SK-N-SH treated with all-trans-retinoic acid at 6 μM for 48 hours (cell line): ENCODE measurements around the gene MED31.

Experiments used
- ATAC-seq: fragments of 200-7000 bp; cut with Tn5 transposase; 3 replicates; pipeline ENCODE4 v1.9.1; 2020; ENCODE audit warnings: mild to moderate bottlenecking, moderate library complexity
- BACH2 ChIP-seq: fragments of 250-450 bp; sonication (Bioruptor Pico); IDR thresholded peaks from 2 replicates; pipeline ENCODE4 v1.9.0; 2021; ENCODE audit warnings: mild to moderate bottlenecking, borderline replicate concordance
- CREB5 ChIP-seq: fragments of 250-450 bp; sonication (Bioruptor Pico); IDR thresholded peaks from 2 replicates; pipeline ENCODE4 v1.5.1; 2020; ENCODE audit warnings: low read depth, mild to moderate bottlenecking, moderate library complexity
- CSRNP3 ChIP-seq: fragments of 250-450 bp; sonication (Bioruptor Pico); IDR thresholded peaks from 2 replicates; pipeline ENCODE4 v1.5.1; 2021; ENCODE audit warnings: mild to moderate bottlenecking, moderate library complexity
- ESRRG ChIP-seq: fragments of 250-450 bp; sonication (Bioruptor Pico); IDR thresholded peaks from 2 replicates; pipeline ENCODE4 v1.6.1; 2021; ENCODE audit warnings: mild to moderate bottlenecking
- GLIS3 ChIP-seq: fragments of 250-450 bp; sonication (Bioruptor Pico); IDR thresholded peaks from 2 replicates; pipeline ENCODE4 v1.5.0; 2020; ENCODE audit warnings: mild to moderate bottlenecking, moderate library complexity
- ISL1 ChIP-seq: fragments of 250-450 bp; sonication (Bioruptor Pico); IDR thresholded peaks from 2 replicates; pipeline ENCODE4 v2.1.2; 2022; ENCODE audit warnings: mild to moderate bottlenecking, moderate library complexity
- OSR1 ChIP-seq: fragments of 250-450 bp; sonication (Bioruptor Pico); IDR thresholded peaks from 2 replicates; pipeline ENCODE4 v1.8.0; 2022; ENCODE audit warnings: moderate library complexity, mild to moderate bottlenecking, inconsistent platforms
- PATZ1 ChIP-seq: fragments of 250-450 bp; sonication (Bioruptor Pico); IDR thresholded peaks from 2 replicates; pipeline ENCODE4 v1.8.0; 2020; ENCODE audit warnings: mild to moderate bottlenecking, moderate library complexity, borderline replicate concordance
- POU6F1 ChIP-seq: fragments of 250-450 bp; sonication (Bioruptor Pico); IDR thresholded peaks from 2 replicates; pipeline ENCODE4 v1.8.0; 2021; ENCODE audit warnings: low read depth, mild to moderate bottlenecking, moderate library complexity, borderline replicate concordance
- PPARA ChIP-seq: fragments of 250-450 bp; sonication (Bioruptor Pico); IDR thresholded peaks from 2 replicates; pipeline ENCODE4 v1.5.0; 2020; ENCODE audit warnings: mild to moderate bottlenecking, borderline replicate concordance
- RARB ChIP-seq: fragments of 250-450 bp; sonication (Bioruptor Pico); IDR thresholded peaks from 2 replicates; pipeline ENCODE4 v1.8.0; 2021; ENCODE audit warnings: mild to moderate bottlenecking, moderate library complexity
- SNAI2 ChIP-seq: fragments of 250-450 bp; sonication (Bioruptor Pico); IDR thresholded peaks from 2 replicates; pipeline ENCODE4 v1.5.0; 2020; ENCODE audit warnings: mild to moderate bottlenecking, moderate library complexity
- TSHZ2 ChIP-seq: fragments of 250-450 bp; sonication (Bioruptor Pico); IDR thresholded peaks from 2 replicates; pipeline ENCODE4 v1.5.0; 2020; ENCODE audit warnings: mild to moderate bottlenecking, moderate library complexity
- ZC3H10 ChIP-seq: fragments of 250-450 bp; sonication (Bioruptor Pico); IDR thresholded peaks from 2 replicates; pipeline ENCODE4 v1.5.1; 2021; ENCODE audit warnings: mild to moderate bottlenecking, moderate library complexity
- ZFP3 ChIP-seq: fragments of 250-450 bp; sonication (Bioruptor Pico); IDR thresholded peaks from 2 replicates; pipeline ENCODE4 v1.5.0; 2020; ENCODE audit warnings: mild to moderate bottlenecking, moderate library complexity
- ZFP30 ChIP-seq: fragments of 450-650 bp; formaldehyde crosslinking; IDR thresholded peaks from 2 replicates; pipeline ENCODE4 v1.5.0; 2022; ENCODE audit warnings: mild to moderate bottlenecking, moderate library complexity
- ZNF565 ChIP-seq: fragments of 450-650 bp; formaldehyde crosslinking; conservative IDR thresholded peaks from 2 replicates; pipeline ENCODE4 v1.5.0; 2020; ENCODE audit warnings: low read depth, mild to moderate bottlenecking, moderate library complexity
- ZNF8 ChIP-seq: fragments of 450-650 bp; formaldehyde crosslinking; IDR thresholded peaks from 2 replicates; pipeline ENCODE4 v1.5.0; 2020; ENCODE audit warnings: mild to moderate bottlenecking, moderate library complexity

MED31 gene

GRCh38 chr17:6603744-6604325 is 47.6 kb downstream of the MED31 start:
- ATAC-seq = no peak
- no peak for TF ChIP-seq ZNF565 (CRISPR knock-in tag)
- no peak for TF ChIP-seq ESRRG (CRISPR knock-in tag)
- TF ChIP-seq TSHZ2 (CRISPR knock-in tag) = no peak
- TF ChIP-seq PATZ1 (CRISPR knock-in tag) = no peak
- TF ChIP-seq CSRNP3 = no peak
- TF ChIP-seq ZC3H10 (CRISPR knock-in tag) = no peak
- no peak for TF ChIP-seq CREB5 (CRISPR knock-in tag)
- TF ChIP-seq ZFP30 (CRISPR knock-in tag) = no peak
- no peak for TF ChIP-seq ZFP3
- TF ChIP-seq ZNF8 (CRISPR knock-in tag) = no peak
- TF ChIP-seq SNAI2 (CRISPR knock-in tag) = no peak
- TF ChIP-seq PPARA (CRISPR knock-in tag) = no peak
- TF ChIP-seq OSR1 = no peak
- TF ChIP-seq GLIS3 (CRISPR knock-in tag) = no peak

GRCh38 chr17:6602141-6602540 is 49.3 kb downstream of the MED31 start:
- no peak for ATAC-seq
- TF ChIP-seq BACH2 (CRISPR knock-in tag) = no peak
- no peak for TF ChIP-seq ZFP30 (CRISPR knock-in tag)
- TF ChIP-seq ISL1 (CRISPR knock-in tag) = no peak
- no peak for TF ChIP-seq PPARA (CRISPR knock-in tag)
- no peak for TF ChIP-seq ZNF565 (CRISPR knock-in tag)
- TF ChIP-seq CREB5 (CRISPR knock-in tag) = no peak
- no peak for TF ChIP-seq POU6F1 (CRISPR knock-in tag)

GRCh38 chr17:6599364-6599763 is 52.0 kb downstream of the MED31 start:
- ATAC-seq = no peak
- no peak for TF ChIP-seq RARB (CRISPR knock-in tag)
- no peak for TF ChIP-seq SNAI2 (CRISPR knock-in tag)
- no peak for TF ChIP-seq CREB5 (CRISPR knock-in tag)
- TF ChIP-seq ZNF565 (CRISPR knock-in tag) = no peak
- TF ChIP-seq PATZ1 (CRISPR knock-in tag) = no peak
- TF ChIP-seq POU6F1 (CRISPR knock-in tag) = no peak
- no peak for TF ChIP-seq CSRNP3
- no peak for TF ChIP-seq GLIS3 (CRISPR knock-in tag)
- no peak for TF ChIP-seq PPARA (CRISPR knock-in tag)
